ENCODE measurements around the gene SSBP3.

DNA sequence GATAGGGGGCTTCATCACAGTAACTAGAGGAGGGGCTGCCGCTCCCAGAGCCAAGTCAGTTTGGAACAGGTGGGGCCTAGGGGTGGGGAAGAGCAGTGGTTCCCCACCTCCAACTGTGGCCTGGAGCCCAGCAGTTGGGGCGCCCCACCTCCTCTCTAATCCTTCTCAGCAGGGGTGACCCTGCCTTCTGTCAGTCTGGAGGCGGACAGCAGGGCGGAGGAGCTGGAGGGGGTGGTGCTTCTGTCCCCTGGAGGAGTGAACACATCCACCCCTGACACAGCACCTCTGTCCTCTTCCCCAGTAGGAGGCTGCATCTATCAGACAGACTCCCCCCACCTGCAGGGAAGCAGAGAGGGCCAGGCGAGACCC, 132.4 kb downstream of the SSBP3 start:
- TF ChIP-seq, protein P1, sequence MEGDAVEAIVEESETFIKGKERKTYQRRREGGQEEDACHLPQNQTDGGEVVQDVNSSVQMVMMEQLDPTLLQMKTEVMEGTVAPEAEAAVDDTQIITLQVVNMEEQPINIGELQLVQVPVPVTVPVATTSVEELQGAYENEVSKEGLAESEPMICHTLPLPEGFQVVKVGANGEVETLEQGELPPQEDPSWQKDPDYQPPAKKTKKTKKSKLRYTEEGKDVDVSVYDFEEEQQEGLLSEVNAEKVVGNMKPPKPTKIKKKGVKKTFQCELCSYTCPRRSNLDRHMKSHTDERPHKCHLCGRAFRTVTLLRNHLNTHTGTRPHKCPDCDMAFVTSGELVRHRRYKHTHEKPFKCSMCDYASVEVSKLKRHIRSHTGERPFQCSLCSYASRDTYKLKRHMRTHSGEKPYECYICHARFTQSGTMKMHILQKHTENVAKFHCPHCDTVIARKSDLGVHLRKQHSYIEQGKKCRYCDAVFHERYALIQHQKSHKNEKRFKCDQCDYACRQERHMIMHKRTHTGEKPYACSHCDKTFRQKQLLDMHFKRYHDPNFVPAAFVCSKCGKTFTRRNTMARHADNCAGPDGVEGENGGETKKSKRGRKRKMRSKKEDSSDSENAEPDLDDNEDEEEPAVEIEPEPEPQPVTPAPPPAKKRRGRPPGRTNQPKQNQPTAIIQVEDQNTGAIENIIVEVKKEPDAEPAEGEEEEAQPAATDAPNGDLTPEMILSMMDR (IDR thresholded peaks at IDR 0.05; ENCODE audit: low read depth, low read length, missing input control), result no peak
- no peak for TF ChIP-seq YY1 (IDR thresholded peaks at IDR 0.05)
- no peak for TF ChIP-seq TAF1 (conservative IDR thresholded peaks at IDR 0.05)
- TF ChIP-seq, protein P2, sequence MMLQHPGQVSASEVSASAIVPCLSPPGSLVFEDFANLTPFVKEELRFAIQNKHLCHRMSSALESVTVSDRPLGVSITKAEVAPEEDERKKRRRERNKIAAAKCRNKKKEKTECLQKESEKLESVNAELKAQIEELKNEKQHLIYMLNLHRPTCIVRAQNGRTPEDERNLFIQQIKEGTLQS (IDR thresholded peaks at IDR 0.05), result no peak
- no peak for TF ChIP-seq SP1 (IDR thresholded peaks at IDR 0.05)
- TF ChIP-seq, protein P3, sequence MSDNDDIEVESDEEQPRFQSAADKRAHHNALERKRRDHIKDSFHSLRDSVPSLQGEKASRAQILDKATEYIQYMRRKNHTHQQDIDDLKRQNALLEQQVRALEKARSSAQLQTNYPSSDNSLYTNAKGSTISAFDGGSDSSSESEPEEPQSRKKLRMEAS (IDR thresholded peaks at IDR 0.05), result no peak
- TF ChIP-seq RAD21 (IDR thresholded peaks at IDR 0.05), result no peak
- no peak for TF ChIP-seq EGR1 (IDR thresholded peaks at IDR 0.05; ENCODE audit: low read depth in 2 of 2)
- no peak for TF ChIP-seq NR2F2 (IDR thresholded peaks at IDR 0.05)
- TF ChIP-seq, protein P4, sequence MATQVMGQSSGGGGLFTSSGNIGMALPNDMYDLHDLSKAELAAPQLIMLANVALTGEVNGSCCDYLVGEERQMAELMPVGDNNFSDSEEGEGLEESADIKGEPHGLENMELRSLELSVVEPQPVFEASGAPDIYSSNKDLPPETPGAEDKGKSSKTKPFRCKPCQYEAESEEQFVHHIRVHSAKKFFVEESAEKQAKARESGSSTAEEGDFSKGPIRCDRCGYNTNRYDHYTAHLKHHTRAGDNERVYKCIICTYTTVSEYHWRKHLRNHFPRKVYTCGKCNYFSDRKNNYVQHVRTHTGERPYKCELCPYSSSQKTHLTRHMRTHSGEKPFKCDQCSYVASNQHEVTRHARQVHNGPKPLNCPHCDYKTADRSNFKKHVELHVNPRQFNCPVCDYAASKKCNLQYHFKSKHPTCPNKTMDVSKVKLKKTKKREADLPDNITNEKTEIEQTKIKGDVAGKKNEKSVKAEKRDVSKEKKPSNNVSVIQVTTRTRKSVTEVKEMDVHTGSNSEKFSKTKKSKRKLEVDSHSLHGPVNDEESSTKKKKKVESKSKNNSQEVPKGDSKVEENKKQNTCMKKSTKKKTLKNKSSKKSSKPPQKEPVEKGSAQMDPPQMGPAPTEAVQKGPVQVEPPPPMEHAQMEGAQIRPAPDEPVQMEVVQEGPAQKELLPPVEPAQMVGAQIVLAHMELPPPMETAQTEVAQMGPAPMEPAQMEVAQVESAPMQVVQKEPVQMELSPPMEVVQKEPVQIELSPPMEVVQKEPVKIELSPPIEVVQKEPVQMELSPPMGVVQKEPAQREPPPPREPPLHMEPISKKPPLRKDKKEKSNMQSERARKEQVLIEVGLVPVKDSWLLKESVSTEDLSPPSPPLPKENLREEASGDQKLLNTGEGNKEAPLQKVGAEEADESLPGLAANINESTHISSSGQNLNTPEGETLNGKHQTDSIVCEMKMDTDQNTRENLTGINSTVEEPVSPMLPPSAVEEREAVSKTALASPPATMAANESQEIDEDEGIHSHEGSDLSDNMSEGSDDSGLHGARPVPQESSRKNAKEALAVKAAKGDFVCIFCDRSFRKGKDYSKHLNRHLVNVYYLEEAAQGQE (IDR thresholded peaks at IDR 0.05), result no peak
- no peak for TF ChIP-seq HNF4G (IDR thresholded peaks at IDR 0.05)
- TF ChIP-seq JUND (IDR thresholded peaks at IDR 0.05), result no peak
- TF ChIP-seq FOXA1 (IDR thresholded peaks at IDR 0.05), result no peak
- TF ChIP-seq, protein P5, sequence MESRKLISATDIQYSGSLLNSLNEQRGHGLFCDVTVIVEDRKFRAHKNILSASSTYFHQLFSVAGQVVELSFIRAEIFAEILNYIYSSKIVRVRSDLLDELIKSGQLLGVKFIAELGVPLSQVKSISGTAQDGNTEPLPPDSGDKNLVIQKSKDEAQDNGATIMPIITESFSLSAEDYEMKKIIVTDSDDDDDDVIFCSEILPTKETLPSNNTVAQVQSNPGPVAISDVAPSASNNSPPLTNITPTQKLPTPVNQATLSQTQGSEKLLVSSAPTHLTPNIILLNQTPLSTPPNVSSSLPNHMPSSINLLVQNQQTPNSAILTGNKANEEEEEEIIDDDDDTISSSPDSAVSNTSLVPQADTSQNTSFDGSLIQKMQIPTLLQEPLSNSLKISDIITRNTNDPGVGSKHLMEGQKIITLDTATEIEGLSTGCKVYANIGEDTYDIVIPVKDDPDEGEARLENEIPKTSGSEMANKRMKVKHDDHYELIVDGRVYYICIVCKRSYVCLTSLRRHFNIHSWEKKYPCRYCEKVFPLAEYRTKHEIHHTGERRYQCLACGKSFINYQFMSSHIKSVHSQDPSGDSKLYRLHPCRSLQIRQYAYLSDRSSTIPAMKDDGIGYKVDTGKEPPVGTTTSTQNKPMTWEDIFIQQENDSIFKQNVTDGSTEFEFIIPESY (IDR thresholded peaks at IDR 0.05), result no peak

Measured in liver (tissue), 3 donors.